Spinal cord (tissue), 10 donors: ENCODE data around the gene TMEM63B. TPM values are rescaled to one million over a fixed set of nuclear protein-coding genes. Genes with fewer than 3 reads are reported as not detected.
"Not testable (repeated sequence)": the region's sequence is repeated elsewhere in the genome, so short reads cannot be mapped to it uniquely, and the experiment has no call there.

Experiments used
- DNase-seq, 6 donors: peaks; one replicate each; pipeline versions ENCODE4 v3.0.0 to v3.0.0-alpha.2; 2013 to 2015; ENCODE audit warnings: low spot score in 6 of 6, low read depth in 4 of 6
- H3K27ac ChIP-seq: one replicate; pipeline ENCODE4 v1.5.1; 2013; ENCODE audit warnings: low read depth, low read length, control low read depth
- H3K27me3 ChIP-seq: one replicate; pipeline ENCODE4 v1.6.1; 2013; ENCODE audit warnings: low read length; ENCODE audit not compliant: control insufficient read depth, insufficient read depth
- H3K36me3 ChIP-seq: one replicate; pipeline ENCODE4 v1.6.1; 2013; ENCODE audit warnings: low read length; ENCODE audit not compliant: control insufficient read depth, insufficient read depth
- H3K4me1 ChIP-seq: one replicate; pipeline ENCODE4 v1.6.1; 2013; ENCODE audit warnings: low read length; ENCODE audit not compliant: control insufficient read depth, insufficient read depth
- H3K4me3 ChIP-seq: one replicate; pipeline ENCODE4 v1.5.1; 2013; ENCODE audit warnings: low read depth, low read length, control low read depth
- H3K9me3 ChIP-seq: one replicate; pipeline ENCODE4 v1.6.1; 2013; ENCODE audit warnings: low read length; ENCODE audit not compliant: control insufficient read depth, insufficient read depth
- WGBS: methylation state at CpG from one replicate; pipeline ENCODE4 v1.1.5; 2013; ENCODE audit warnings: missing lambda C conversion rate; ENCODE audit not compliant: insufficient coverage; 5-methylcytosine and 5-hydroxymethylcytosine counted together
- polyA plus RNA-seq, 2 donors: library from polyadenylated mRNA; unstranded; fragments of 120-200 nt; gene quantifications; one replicate each; pipeline ENCODE4 v1.2.1, GENCODE V29; 2013; ENCODE audit not compliant: insufficient read length in 2 of 2
- total RNA-seq, 2 donors: library from RNA; depleted of rRNA in 1 of 2; stranded (reverse); fragments of 120-200 nt in 1 of 2; fragments of >200 nt in 1 of 2; gene quantifications; one replicate each; pipeline versions ENCODE4 v1.2.3 to v1.2.4, GENCODE V29; 2013 to 2014
- donor health status: healthy.

Gene TMEM63B
- total and polyA plus RNA-seq, 4 donors, result 29.2 to 104 (median 67.0) TPM

- no peak overlapping the region for H3K27ac ChIP-seq
- 80% methylated on average over 1 of the region's 2 CpGs for WGBS
- no peak for DNase-seq
Observed at GRCh38 chr6:44085219-44085618, 42.1 kb upstream of the TMEM63B start.

GRCh38 chr6:44086931-44087574 is 40.3 kb upstream of the TMEM63B start:
- Histone ChIP-seq H3K4me3 (no peak overlapping the region), H3K27me3 (no peaks in the 10 kb centered on the region), H3K36me3 (peaks cover 12% of the 10 kb centered on the region), H3K9me3 (no peaks in the 10 kb centered on the region), H3K27ac (no peak overlapping the region), H3K4me1 (peaks cover 9% of the 10 kb centered on the region)
- WGBS, result 54% methylated on average over 8 of the region's 9 CpGs
- DNase-seq, result peak in 2 of 6 donors; percentile 26 to 39

More at GRCh38 chr6:44085219-44085618, 42.1 kb upstream of the TMEM63B start:
- no peaks in the 10 kb centered on the region for H3K9me3 ChIP-seq
- peaks cover 9% of the 10 kb centered on the region for H3K4me1 ChIP-seq
- H3K27me3 ChIP-seq, result no peaks in the 10 kb centered on the region
- peaks cover 8% of the 10 kb centered on the region for H3K36me3 ChIP-seq
- no peak overlapping the region for H3K4me3 ChIP-seq

GRCh38 chr6:44087623-44088022 is 39.7 kb upstream of the TMEM63B start:
- Histone ChIP-seq H3K4me3 (no peak overlapping the region), H3K4me1 (peaks cover 9% of the 10 kb centered on the region), H3K9me3 (no peaks in the 10 kb centered on the region), H3K36me3 (peaks cover 15% of the 10 kb centered on the region), H3K27me3 (no peaks in the 10 kb centered on the region), H3K27ac (no peak overlapping the region)
- 100% methylated on average over 1 of the region's 2 CpGs for WGBS
- DNase-seq, result no peak

GRCh38 chr6:44088827-44089590 is 38.3 kb upstream of the TMEM63B start:
- 94% methylated on average over 9 of the region's 11 CpGs for WGBS
- peaks cover 9% of the 10 kb centered on the region for H3K4me1 ChIP-seq
- DNase-seq, result no peak
- H3K27ac ChIP-seq, result no peak overlapping the region
- H3K27me3 ChIP-seq, result no peaks in the 10 kb centered on the region
- H3K36me3 ChIP-seq, result peaks cover 11% of the 10 kb centered on the region
- H3K4me3 ChIP-seq, result no peak overlapping the region
- H3K9me3 ChIP-seq, result no peaks in the 10 kb centered on the region

- Histone ChIP-seq H3K27me3 (no peaks in the 10 kb centered on the region), H3K4me1 (peaks cover 9% of the 10 kb centered on the region), H3K27ac (no peak overlapping the region), H3K9me3 (no peaks in the 10 kb centered on the region), H3K4me3 (no peak overlapping the region), H3K36me3 (peaks cover 17% of the 10 kb centered on the region)
- 84% methylated on average over 4 of the region's 5 CpGs for WGBS
- no peak for DNase-seq
Observed at GRCh38 chr6:44090465-44090864, 36.9 kb upstream of the TMEM63B start.

GRCh38 chr6:44091356-44091755 is 36.0 kb upstream of the TMEM63B start:
- not testable (repeated sequence) for H3K4me1 ChIP-seq, H3K9me3 ChIP-seq, DNase-seq, H3K27ac ChIP-seq, H3K4me3 ChIP-seq, H3K27me3 ChIP-seq
- H3K36me3 ChIP-seq, result peaks cover 17% of the 10 kb centered on the region
- no CpG with 5 or more reads among the region's 3 CpGs for WGBS

GRCh38 chr6:44091981-44092884 is 35.1 kb upstream of the TMEM63B start:
- H3K36me3 ChIP-seq, result peaks cover 17% of the 10 kb centered on the region
- WGBS, result 85% methylated on average over 3 of the region's 7 CpGs
- peaks cover 4% of the 10 kb centered on the region for H3K4me1 ChIP-seq
- no peaks in the 10 kb centered on the region for H3K27me3 ChIP-seq
- H3K9me3 ChIP-seq, result no peaks in the 10 kb centered on the region
- no peak overlapping the region for H3K27ac ChIP-seq
- H3K4me3 ChIP-seq, result no peak overlapping the region
- DNase-seq, result peak in 1 of 6 donors; percentile 65

GRCh38 chr6:44093066-44093465 is 34.3 kb upstream of the TMEM63B start:
- WGBS, result 65% methylated on average over 2 of the region's 5 CpGs
- no peak for DNase-seq
- Histone ChIP-seq H3K4me1 (peaks cover 3% of the 10 kb centered on the region), H3K9me3 (no peaks in the 10 kb centered on the region), H3K36me3 (peaks cover 17% of the 10 kb centered on the region), H3K27ac (no peak overlapping the region), H3K4me3 (no peak overlapping the region), H3K27me3 (no peaks in the 10 kb centered on the region)

GRCh38 chr6:44093750-44094402 is 33.5 kb upstream of the TMEM63B start:
- H3K27me3 ChIP-seq, result no peaks in the 10 kb centered on the region
- peaks cover 20% of the 10 kb centered on the region for H3K36me3 ChIP-seq
- H3K9me3 ChIP-seq, result no peaks in the 10 kb centered on the region
- H3K4me3 ChIP-seq, result no peak overlapping the region
- H3K4me1 ChIP-seq, result peaks cover 3% of the 10 kb centered on the region
- DNase-seq, result no peak
- no peak overlapping the region for H3K27ac ChIP-seq
- 88% methylated on average over 6 of the region's 6 CpGs for WGBS
